Measurements from ENCODE around the gene PRADC1. TPM values are rescaled to one million over a fixed set of nuclear protein-coding genes. Genes with fewer than 3 reads are reported as not detected.
"Not testable (repeated sequence)": the region's sequence is repeated elsewhere in the genome, so short reads cannot be mapped to it uniquely, and the experiment has no call there.

Gene PRADC1
- 26.6 and 49.4 TPM in 2 replicates for total RNA-seq (2014; rRNA removed; shearing (Covaris generic))

- peak; percentile 99 for DNase-seq (ENCODE audit: low spot score)
Observed at GRCh38 chr2:73233154-73233931, at the start of gene PRADC1. Gene PRADC1 (minus strand): TSS chr2:73233239. CDS start chr2:73233160, 79 bp downstream.

GRCh38 chr2:73281244-73281643 is 48.2 kb upstream of the PRADC1 start:
- DNase-seq (ENCODE audit: low spot score) = no peak

GRCh38 chr2:73279852-73280251 is 46.8 kb upstream of the PRADC1 start:
- DNase-seq (ENCODE audit: low spot score) = no peak

GRCh38 chr2:73272270-73272669 is 39.2 kb upstream of the PRADC1 start:
- DNase-seq (ENCODE audit: low spot score) = no peak

GRCh38 chr2:73269686-73270465 is 36.8 kb upstream of the PRADC1 start:
- no peak for DNase-seq (ENCODE audit: low spot score)

GRCh38 chr2:73268830-73269685 is 36.0 kb upstream of the PRADC1 start:
- no peak for DNase-seq (ENCODE audit: low spot score)

GRCh38 chr2:73268366-73268829 is 35.4 kb upstream of the PRADC1 start:
- DNase-seq (ENCODE audit: low spot score) = no peak

- no peak for DNase-seq (ENCODE audit: low spot score)
Observed at GRCh38 chr2:73267008-73267407, 34.0 kb upstream of the PRADC1 start.

- no peak for DNase-seq (ENCODE audit: low spot score)
Observed at GRCh38 chr2:73266061-73266901, 33.2 kb upstream of the PRADC1 start.

GRCh38 chr2:73265298-73266060 is 32.4 kb upstream of the PRADC1 start:
- DNase-seq (ENCODE audit: low spot score) = no peak

- DNase-seq (ENCODE audit: low spot score) = no peak
Observed at GRCh38 chr2:73264783-73265182, 31.7 kb upstream of the PRADC1 start.

- DNase-seq (ENCODE audit: low spot score) = no peak
Observed at GRCh38 chr2:73264332-73264606, 31.2 kb upstream of the PRADC1 start.

GRCh38 chr2:73263540-73264331 is 30.7 kb upstream of the PRADC1 start:
- DNase-seq (ENCODE audit: low spot score) = no peak

- DNase-seq (ENCODE audit: low spot score) = not testable (repeated sequence)
Observed at GRCh38 chr2:73262691-73263429, 29.8 kb upstream of the PRADC1 start.

- DNase-seq (ENCODE audit: low spot score) = no peak
Observed at GRCh38 chr2:73262108-73262651, 29.1 kb upstream of the PRADC1 start.

- DNase-seq (ENCODE audit: low spot score) = no peak
Observed at GRCh38 chr2:73260338-73260984, 27.4 kb upstream of the PRADC1 start.

- DNase-seq (ENCODE audit: low spot score) = no peak
Observed at GRCh38 chr2:73259704-73260337, 26.8 kb upstream of the PRADC1 start.

- no peak for DNase-seq (ENCODE audit: low spot score)
Observed at GRCh38 chr2:73259276-73259675, 26.2 kb upstream of the PRADC1 start.

Measured in H4 (cell line).